PC-3 (cell line): Measurements from ENCODE around the gene CTU1.

Experiments
- EZH2phosphoT487 ChIP-seq: fragments of 300-600 bp; sonication (generic); IDR thresholded peaks from 2 replicates; pipeline ENCODE4 v1.6.1; 2018; ENCODE audit warnings: mild to moderate bottlenecking, antibody characterized with exemption, low read length, borderline replicate concordance
- TF ChIP-seq, protein P1 (sequence below): fragments of 300-600 bp; sonication (generic); conservative IDR thresholded peaks from 2 replicates; pipeline ENCODE4 v1.5.1; 2017; ENCODE audit warnings: antibody characterized with exemption, low read depth, mild to moderate bottlenecking, low read length

GRCh38 chr19:51127032-51127431 is 18.8 kb upstream of the CTU1 start:
- TF ChIP-seq EZH2phosphoT487 = no peak
- TF ChIP-seq, protein P1, sequence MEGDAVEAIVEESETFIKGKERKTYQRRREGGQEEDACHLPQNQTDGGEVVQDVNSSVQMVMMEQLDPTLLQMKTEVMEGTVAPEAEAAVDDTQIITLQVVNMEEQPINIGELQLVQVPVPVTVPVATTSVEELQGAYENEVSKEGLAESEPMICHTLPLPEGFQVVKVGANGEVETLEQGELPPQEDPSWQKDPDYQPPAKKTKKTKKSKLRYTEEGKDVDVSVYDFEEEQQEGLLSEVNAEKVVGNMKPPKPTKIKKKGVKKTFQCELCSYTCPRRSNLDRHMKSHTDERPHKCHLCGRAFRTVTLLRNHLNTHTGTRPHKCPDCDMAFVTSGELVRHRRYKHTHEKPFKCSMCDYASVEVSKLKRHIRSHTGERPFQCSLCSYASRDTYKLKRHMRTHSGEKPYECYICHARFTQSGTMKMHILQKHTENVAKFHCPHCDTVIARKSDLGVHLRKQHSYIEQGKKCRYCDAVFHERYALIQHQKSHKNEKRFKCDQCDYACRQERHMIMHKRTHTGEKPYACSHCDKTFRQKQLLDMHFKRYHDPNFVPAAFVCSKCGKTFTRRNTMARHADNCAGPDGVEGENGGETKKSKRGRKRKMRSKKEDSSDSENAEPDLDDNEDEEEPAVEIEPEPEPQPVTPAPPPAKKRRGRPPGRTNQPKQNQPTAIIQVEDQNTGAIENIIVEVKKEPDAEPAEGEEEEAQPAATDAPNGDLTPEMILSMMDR = no peak
